Measurements from ENCODE around the gene HIVEP3.

GRCh38 chr1:41880950-41881885, 37.5 kb downstream of the HIVEP3 start:
- TF ChIP-seq EZH2 (IDR thresholded peaks at IDR 0.05) (no peak), POLR2AphosphoS5 (IDR thresholded peaks at IDR 0.05; ENCODE audit: borderline replicate concordance, low read depth, low read length) (no peak)
